Smooth muscle cell (in vitro differentiated cells): ENCODE results near the gene FRMD4A. TPM values are rescaled to one million over a fixed set of nuclear protein-coding genes. Genes with fewer than 3 reads are reported as not detected.

Experiments used
- DNase-seq: peaks from one replicate; lab custom pipeline; 2025; ENCODE audit not compliant: unreplicated experiment; lab: John Stamatoyannopoulos, UW
- H2AFZ ChIP-seq: fragments of 200-600 bp; sonication (generic); 2 replicates; pipeline ENCODE4 v1.6.0; 2016; ENCODE audit warnings: antibody characterized with exemption, low read depth, mild to moderate bottlenecking
- H3F3A ChIP-seq: fragments of 200-600 bp; sonication (generic); 2 replicates; pipeline ENCODE4 v1.6.0; 2017; ENCODE audit warnings: antibody characterized with exemption, low read depth
- H3K27ac ChIP-seq: fragments of 200-600 bp; sonication (generic); 2 replicates; pipeline ENCODE4 v1.5.1; 2016; ENCODE audit warnings: low read depth, mild to moderate bottlenecking
- H3K27me3 ChIP-seq: fragments of 200-600 bp; sonication (generic); 2 replicates; pipeline ENCODE4 v1.6.1; 2016; ENCODE audit warnings: low read depth, mild to moderate bottlenecking
- H3K36me3 ChIP-seq: fragments of 200-600 bp; sonication (generic); 2 replicates; pipeline ENCODE4 v1.5.1; 2016; ENCODE audit warnings: low read depth
- H3K4me1 ChIP-seq: fragments of 200-600 bp; sonication (generic); 2 replicates; pipeline ENCODE4 v1.5.1; 2016; ENCODE audit warnings: low read depth
- H3K4me2 ChIP-seq: fragments of 200-600 bp; sonication (generic); 2 replicates; pipeline ENCODE4 v1.6.0; 2016; ENCODE audit warnings: mild to moderate bottlenecking
- H3K4me3 ChIP-seq: fragments of 200-600 bp; sonication (generic); 2 replicates; pipeline ENCODE4 v1.5.1; 2016; ENCODE audit warnings: mild to moderate bottlenecking
- H3K79me2 ChIP-seq: fragments of 200-600 bp; sonication (generic); 2 replicates; pipeline ENCODE4 v1.6.0; 2016; ENCODE audit warnings: low read depth, mild to moderate bottlenecking
- H3K9ac ChIP-seq: fragments of 200-600 bp; sonication (generic); 2 replicates; pipeline ENCODE4 v1.6.0; 2016; ENCODE audit warnings: low read depth
- H3K9me3 ChIP-seq: fragments of 200-600 bp; sonication (generic); replicated peaks from 2 replicates; pipeline ENCODE4 v1.5.1; 2016; ENCODE audit warnings: low read depth
- H4K20me1 ChIP-seq: fragments of 200-600 bp; sonication (generic); 2 replicates; pipeline ENCODE4 v1.6.0; 2016; ENCODE audit warnings: low read depth
- CTCF ChIP-seq: fragments of 200-600 bp; sonication (generic); IDR thresholded peaks from 2 replicates; pipeline ENCODE4 v1.5.1; 2017; ENCODE audit warnings: borderline replicate concordance, mild to moderate bottlenecking, antibody characterized with exemption; ENCODE audit not compliant: insufficient read depth, poor library complexity, severe bottlenecking
- WGBS: methylation state at CpG from one replicate; pipeline ENCODE4 v1.1.7; 2016; ENCODE audit warnings: low lambda C conversion rate; 5-methylcytosine and 5-hydroxymethylcytosine counted together
- polyA plus RNA-seq: library from polyadenylated mRNA; unstranded; fragments of >200 nt; fragmentation: Nextera tagmentation; extraction: Ambion mirVana; gene quantifications from 2 replicates; pipeline ENCODE4 v1.2.1, GENCODE V29; 2016
- total RNA-seq: library from RNA; depleted of rRNA; stranded (reverse); fragments of >200 nt; gene quantifications from 2 replicates; pipeline ENCODE4 v1.2.3, GENCODE V29; 2014

The FRMD4A gene
- total and polyA plus RNA-seq, 2 experiments from 2014 or later: 3.0 to 5.4 TPM

- Histone ChIP-seq H3K9ac (no peak overlapping the region), H4K20me1 (no peaks in the 10 kb centered on the region), H3K79me2 (no peaks in the 10 kb centered on the region), H3K4me1 (peaks cover 10% of the 10 kb centered on the region), H3K36me3 (no peaks in the 10 kb centered on the region), H3K4me2 (no peak overlapping the region), H3K4me3 (no peak overlapping the region), H3K27me3 (peaks cover 88% of the 10 kb centered on the region), H3K9me3 (no peaks in the 10 kb centered on the region), H3F3A (no peaks in the 10 kb centered on the region), H2AFZ (no peak overlapping the region), H3K27ac (no peak overlapping the region)
- TF ChIP-seq CTCF: no peak
- 90% methylated on average over 13 of the region's 13 CpGs for WGBS
- no peak for DNase-seq
Measured at GRCh38 chr10:14172336-14172950, 158.3 kb downstream of the FRMD4A start.

- H3K27me3 ChIP-seq: peaks cover 87% of the 10 kb centered on the region
- WGBS: 97% methylated on average over 1 of the region's 1 CpG
Measured at GRCh38 chr10:14171336-14171735, 159.4 kb downstream of the FRMD4A start.

GRCh38 chr10:14163377-14164086 lies 167.2 kb downstream of the FRMD4A start:
- Histone ChIP-seq H2AFZ (no peak overlapping the region), H3K27ac (no peak overlapping the region), H3F3A (no peaks in the 10 kb centered on the region), H3K4me1 (peaks cover 9% of the 10 kb centered on the region), H3K36me3 (no peaks in the 10 kb centered on the region), H4K20me1 (no peaks in the 10 kb centered on the region), H3K27me3 (peaks cover 39% of the 10 kb centered on the region), H3K4me2 (no peak overlapping the region), H3K9ac (no peak overlapping the region), H3K4me3 (peak overlapping the region; percentile 4), H3K9me3 (no peaks in the 10 kb centered on the region), H3K79me2 (no peaks in the 10 kb centered on the region)
- TF ChIP-seq CTCF: no peak
- 71% methylated on average over 20 of the region's 20 CpGs for WGBS
- DNase-seq: no peak

More at GRCh38 chr10:14171336-14171735, 159.4 kb downstream of the FRMD4A start:
- H3K9me3 ChIP-seq: no peaks in the 10 kb centered on the region
- no peak for DNase-seq
- H3F3A ChIP-seq: no peaks in the 10 kb centered on the region
- no peaks in the 10 kb centered on the region for H4K20me1 ChIP-seq
- no peaks in the 10 kb centered on the region for H3K36me3 ChIP-seq
- H3K4me1 ChIP-seq: peaks cover 10% of the 10 kb centered on the region
- H3K4me2 ChIP-seq: no peak overlapping the region
- H3K27ac ChIP-seq: no peak overlapping the region
- H3K4me3 ChIP-seq: no peak overlapping the region
- TF ChIP-seq CTCF: no peak
- H2AFZ ChIP-seq: no peak overlapping the region
- no peaks in the 10 kb centered on the region for H3K79me2 ChIP-seq
- H3K9ac ChIP-seq: no peak overlapping the region
